GM18505 (cell line): ENCODE results near the gene GSS.

Source experiments
- ATAC-seq: cut with Tn5 transposase; IDR thresholded peaks from one replicate; pipeline ENCODE4 v1.9.1; 2021; ENCODE audit not compliant: unreplicated experiment
- POLR2A ChIP-seq: IDR thresholded peaks from 4 replicates; pipeline ENCODE4 v1.6.1; 2011; ENCODE audit warnings: borderline replicate concordance; ENCODE audit not compliant: insufficient read depth, insufficient read length; ENCODE audit errors: extremely low read depth

The GSS gene

GRCh38 chr20:34943808-34944567 lies 11.6 kb downstream of the GSS start:
- TF ChIP-seq POLR2A: no peak
- no peak for ATAC-seq

- ATAC-seq: no peak
- TF ChIP-seq POLR2A: no peak
These were observed 13.3 kb downstream of the GSS start for GRCh38 chr20:34942301-34942700.

GRCh38 chr20:34941226-34941625 lies 14.4 kb downstream of the GSS start:
- TF ChIP-seq POLR2A: no peak
- no peak for ATAC-seq

- ATAC-seq: no peak
- no peak for TF ChIP-seq POLR2A
These were observed 15.5 kb downstream of the GSS start for GRCh38 chr20:34940081-34940481.

- no peak for TF ChIP-seq POLR2A
- no peak for ATAC-seq
These were observed 17.0 kb downstream of the GSS start for GRCh38 chr20:34938466-34939163.

- ATAC-seq: no peak
- no peak for TF ChIP-seq POLR2A
These were observed 23.8 kb downstream of the GSS start for GRCh38 chr20:34931771-34932170.

GRCh38 chr20:34928411-34928810 lies 27.2 kb downstream of the GSS start:
- TF ChIP-seq POLR2A: no peak
- no peak for ATAC-seq

GRCh38 chr20:34927736-34928135 lies 27.9 kb downstream of the GSS start:
- TF ChIP-seq POLR2A: no peak
- ATAC-seq: no peak

- no peak for ATAC-seq
- no peak for TF ChIP-seq POLR2A
These were observed 29.0 kb downstream of the GSS start for GRCh38 chr20:34926581-34926980.

GRCh38 chr20:34925981-34926380 lies 29.6 kb downstream of the GSS start:
- TF ChIP-seq POLR2A: no peak
- no peak for ATAC-seq

GRCh38 chr20:34925341-34925740 lies 30.3 kb downstream of the GSS start:
- no peak for ATAC-seq
- no peak for TF ChIP-seq POLR2A

GRCh38 chr20:34923414-34923813 lies 32.2 kb downstream of the GSS start:
- TF ChIP-seq POLR2A: no peak

GRCh38 chr20:34922654-34923381 lies 32.8 kb downstream of the GSS start:
- no peak for ATAC-seq
- no peak for TF ChIP-seq POLR2A

More at GRCh38 chr20:34923414-34923813, 32.2 kb downstream of the GSS start:
- no peak for ATAC-seq
